HepG2 (cell line): ENCODE data around the gene ACACB. TPM values are rescaled to one million over a fixed set of nuclear protein-coding genes. Genes with fewer than 3 reads are reported as not detected.

ENCODE experiments used
- AHDC1 ChIP-seq: sonication (generic); formaldehyde crosslinking; IDR thresholded peaks from 2 replicates; pipeline ENCODE4 v1.5.1; 2020; ENCODE audit warnings: mild to moderate bottlenecking, missing genetic modification reagents, borderline replicate concordance
- ARNT ChIP-seq: fragments of 450-650 bp; IDR thresholded peaks from 2 replicates; pipeline ENCODE4 v1.6.1; 2017
- EHMT2 ChIP-seq: fragments of 200-600 bp; sonication (generic); IDR thresholded peaks from 2 replicates; pipeline ENCODE4 v1.7.0; 2017; ENCODE audit warnings: antibody characterized with exemption, low read depth, low read length, borderline replicate concordance
- ELF1 ChIP-seq: sonication (generic); formaldehyde crosslinking; IDR thresholded peaks from 2 replicates; pipeline ENCODE4 v1.4.0; 2020; ENCODE audit warnings: missing genetic modification reagents
- FIP1L1 ChIP-seq: fragments of 200-400 bp; formaldehyde crosslinking; IDR thresholded peaks from 2 replicates; pipeline ENCODE4 v1.6.1; 2018; ENCODE audit warnings: low read depth, mild to moderate bottlenecking, low read length, moderate library complexity, borderline replicate concordance; ENCODE audit not compliant: insufficient read depth
- IRX3 ChIP-seq: sonication (generic); formaldehyde crosslinking; IDR thresholded peaks from 2 replicates; pipeline ENCODE4 v1.8.1; 2023; ENCODE audit warnings: mild to moderate bottlenecking, low read depth, missing genetic modification reagents, borderline replicate concordance
- KLF13 ChIP-seq: sonication (generic); formaldehyde crosslinking; IDR thresholded peaks from 2 replicates; pipeline ENCODE4 v1.4.0; 2020; ENCODE audit warnings: mild to moderate bottlenecking, missing genetic modification reagents
- LBX2 ChIP-seq: sonication (generic); formaldehyde crosslinking; IDR thresholded peaks from 2 replicates; pipeline ENCODE4 v1.5.0; 2020; ENCODE audit warnings: missing genetic modification reagents, mild to moderate bottlenecking, borderline replicate concordance
- MBNL3 ChIP-seq: fragments of 250-450 bp; sonication (Bioruptor Pico); conservative IDR thresholded peaks from 2 replicates; pipeline ENCODE4 v1.8.0; 2022; ENCODE audit warnings: mild to moderate bottlenecking, inconsistent platforms
- MEF2D ChIP-seq: sonication (generic); formaldehyde crosslinking; IDR thresholded peaks from 2 replicates; pipeline ENCODE4 v1.5.1; 2020; ENCODE audit warnings: mild to moderate bottlenecking, missing genetic modification reagents
- NKX3-1 ChIP-seq: sonication (generic); formaldehyde crosslinking; IDR thresholded peaks from 2 replicates; pipeline ENCODE4 v1.5.0; 2020; ENCODE audit warnings: missing genetic modification reagents
- NRL ChIP-seq: sonication (generic); formaldehyde crosslinking; IDR thresholded peaks from 2 replicates; pipeline ENCODE4 v1.5.0; 2020; ENCODE audit warnings: missing genetic modification reagents, mild to moderate bottlenecking, moderate library complexity, borderline replicate concordance
- PHB2 ChIP-seq: fragments of 450-650 bp; IDR thresholded peaks from 2 replicates; pipeline ENCODE4 v1.6.1; 2018; ENCODE audit not compliant: partially characterized antibody
- PHF21A ChIP-seq: sonication (generic); formaldehyde crosslinking; IDR thresholded peaks from 2 replicates; pipeline ENCODE4 v1.5.0; 2020; ENCODE audit warnings: mild to moderate bottlenecking, missing genetic modification reagents
- RFX1 ChIP-seq: fragments of 450-650 bp; IDR thresholded peaks from 2 replicates; pipeline ENCODE4 v1.6.1; 2017
- ZBTB3 ChIP-seq: sonication (generic); formaldehyde crosslinking; IDR thresholded peaks from 2 replicates; pipeline ENCODE4 v1.4.0; 2020; ENCODE audit warnings: low read depth, mild to moderate bottlenecking, moderate library complexity, missing genetic modification reagents, borderline replicate concordance
- ZBTB49 ChIP-seq: sonication (generic); formaldehyde crosslinking; IDR thresholded peaks from 2 replicates; pipeline ENCODE4 v1.4.0; 2020; ENCODE audit warnings: missing genetic modification reagents, borderline replicate concordance
- ZBTB8A ChIP-seq: sonication (generic); formaldehyde crosslinking; IDR thresholded peaks from 2 replicates; pipeline ENCODE4 v1.4.0; 2020; ENCODE audit warnings: mild to moderate bottlenecking, low read depth, missing genetic modification reagents, borderline replicate concordance
- ZNF10 ChIP-seq: sonication (generic); formaldehyde crosslinking; IDR thresholded peaks from 2 replicates; pipeline ENCODE4 v1.4.0; 2020; ENCODE audit warnings: mild to moderate bottlenecking, low read depth, missing genetic modification reagents, borderline replicate concordance
- ZNF235 ChIP-seq: sonication (generic); formaldehyde crosslinking; IDR thresholded peaks from 2 replicates; pipeline ENCODE4 v1.8.1; 2023; ENCODE audit warnings: mild to moderate bottlenecking, missing genetic modification reagents, borderline replicate concordance
- ZNF670 ChIP-seq: sonication (generic); formaldehyde crosslinking; IDR thresholded peaks from 2 replicates; pipeline ENCODE4 v1.8.0; 2022; ENCODE audit warnings: mild to moderate bottlenecking, missing genetic modification reagents, borderline replicate concordance
- ZSCAN22 ChIP-seq: sonication (generic); formaldehyde crosslinking; IDR thresholded peaks from 2 replicates; pipeline ENCODE4 v1.4.0; 2020; ENCODE audit warnings: mild to moderate bottlenecking, missing genetic modification reagents
- polyA plus RNA-seq, 8 experiments: library from polyadenylated mRNA; depleted of rRNA in 3 of 8; stranded (reverse) in 7 of 8; unstranded in 1 of 8; fragments of >200 nt; fragmentation: Illumina TruSeq in 4 of 8; extraction: Trizol in 4 of 8; gene quantifications; 2 replicates each; pipeline versions ENCODE4 v1.2.1 to v1.2.3, GENCODE V29; 2011 to 2016; ENCODE audit warnings: low read depth in 4 of 8, missing spikeins in 1 of 8, mixed read lengths in 1 of 8; ENCODE audit not compliant: insufficient read depth in 1 of 8
- total RNA-seq, 5 experiments: library from RNA; depleted of rRNA; stranded (reverse); fragments of >200 nt; fragmentation: Illumina TruSeq; extraction: Trizol; gene quantifications; 2 replicates each; pipeline ENCODE4 v1.2.3, GENCODE V29; 2016; ENCODE audit warnings: low read depth in 1 of 5

ACACB gene
- total and polyA plus RNA-seq, 2 of the 13 experiments (the other 11 are each of a cell fraction or from before 2014, with no cell fraction given): 6.2 to 8.6 TPM

GRCh38 chr12:109277899-109278762, 161.7 kb downstream of the ACACB start (continued):
- TF ChIP-seq ZNF670 (CRISPR knock-in tag) (no peak), EHMT2 (no peak), ELF1 (peak; percentile 19; the same call in 1 of the 2 replicates), ZBTB3 (CRISPR knock-in tag) (no peak), FIP1L1 (no peak), PHB2 (no peak), ZBTB49 (CRISPR knock-in tag) (no peak), NRL (CRISPR knock-in tag) (no peak), MEF2D (CRISPR knock-in tag) (peak; percentile 77), ZBTB8A (no peak), LBX2 (CRISPR knock-in tag) (no peak), KLF13 (CRISPR knock-in tag) (no peak), ZNF10 (CRISPR knock-in tag) (no peak), MBNL3 (CRISPR knock-in tag) (no peak), IRX3 (CRISPR knock-in tag) (no peak), ZNF235 (CRISPR knock-in tag) (no peak), RFX1 (no peak), PHF21A (peak; percentile 88), ZSCAN22 (CRISPR knock-in tag) (peak; percentile 83), ARNT (no peak), AHDC1 (CRISPR knock-in tag) (no peak; the same call in 1 of the 2 replicates), NKX3-1 (no peak)
